Dedifferentiated amniotic fluid mesenchymal stem cell (primary cell): ENCODE results near the gene MET.
"Not testable (repeated sequence)": the region's sequence is repeated elsewhere in the genome, so short reads cannot be mapped to it uniquely, and the experiment has no call there.

Experiments
- DNase-seq: peaks from one replicate; pipeline ENCODE4 v3.0.0-alpha.2; 2016; ENCODE audit errors: extremely low spot score

Gene MET

GRCh38 chr7:116809636-116810266 lies 137.8 kb downstream of the MET start:
- peak; percentile 75 for DNase-seq

- DNase-seq = no peak
These were observed 138.5 kb downstream of the MET start for GRCh38 chr7:116810267-116811116.

GRCh38 chr7:116811768-116812167 lies 139.8 kb downstream of the MET start:
- no peak for DNase-seq

- no peak for DNase-seq
These were observed 140.9 kb downstream of the MET start for GRCh38 chr7:116812860-116813259.

GRCh38 chr7:116813371-116813770 lies 141.4 kb downstream of the MET start:
- not testable (repeated sequence) for DNase-seq

- DNase-seq = no peak
These were observed 143.0 kb downstream of the MET start for GRCh38 chr7:116815041-116815440.

- DNase-seq = no peak
These were observed 148.2 kb downstream of the MET start for GRCh38 chr7:116820149-116820548.

GRCh38 chr7:116821647-116822046 lies 149.7 kb downstream of the MET start:
- not testable (repeated sequence) for DNase-seq

GRCh38 chr7:116824449-116824848 lies 152.5 kb downstream of the MET start:
- no peak for DNase-seq

GRCh38 chr7:116828281-116828680 lies 156.3 kb downstream of the MET start:
- DNase-seq = no peak

- DNase-seq = no peak
These were observed 157.0 kb downstream of the MET start for GRCh38 chr7:116829041-116829440.

GRCh38 chr7:116829493-116829892 lies 157.5 kb downstream of the MET start:
- DNase-seq = no peak

GRCh38 chr7:116832692-116833091 lies 160.7 kb downstream of the MET start:
- DNase-seq = no peak

- no peak for DNase-seq
These were observed 163.0 kb downstream of the MET start for GRCh38 chr7:116834815-116835504.

GRCh38 chr7:116836048-116836447 lies 164.1 kb downstream of the MET start:
- DNase-seq = no peak

- no peak for DNase-seq
These were observed 164.9 kb downstream of the MET start for GRCh38 chr7:116836911-116837310.

GRCh38 chr7:116837586-116837985 lies 165.6 kb downstream of the MET start:
- no peak for DNase-seq

- DNase-seq = no peak
These were observed 168.3 kb downstream of the MET start for GRCh38 chr7:116840256-116840655.

GRCh38 chr7:116842371-116842770 lies 170.4 kb downstream of the MET start:
- DNase-seq = no peak

GRCh38 chr7:116843378-116843777 lies 171.4 kb downstream of the MET start:
- DNase-seq = no peak
